Endothelial cell of umbilical vein (primary cell): Measurements from ENCODE around the gene UBQLNL. TPM values are rescaled to one million over a fixed set of nuclear protein-coding genes. Genes with fewer than 3 reads are reported as not detected.

Experiments used
- BruUV-seq: library from RNA; stranded (reverse); fragments of 400-500 nt; replicated peaks from 2 replicates; lab custom pipeline; 2021; lab: Mats Ljungman, UMichigan
- CTCF ChIA-PET: fragments of 300-600, 350-600 bp; sonication (Branson Sonifier 250); formaldehyde crosslinking; loops from one replicate; lab custom pipeline; 2021; ENCODE audit warnings: antibody characterized with exemption, inconsistent platforms; lab: Charles Lee
- POLR2A ChIA-PET: fragments of 300-600, 350-600 bp; sonication (Branson Sonifier 250); formaldehyde crosslinking; loops from one replicate; lab custom pipeline; 2021; ENCODE audit warnings: antibody characterized with exemption, inconsistent platforms; lab: Charles Lee
- DNase-seq: peaks from one replicate; pipeline ENCODE4 v3.0.0-alpha.2; 2011; ENCODE audit warnings: low read depth, low spot score
- FAIRE-seq: peaks from 2 replicates; lab custom pipeline; 2011; peaks lifted over from hg19 to GRCh38; lab: Jason Lieb, UNC
- H2AFZ ChIP-seq: 2 replicates; pipeline ENCODE4 v1.6.0; 2012; ENCODE audit warnings: low read depth, low read length, control low read depth, inconsistent platforms
- H3K27ac ChIP-seq: 2 replicates; pipeline ENCODE4 v1.5.1; 2011; ENCODE audit warnings: low read depth, mild to moderate bottlenecking, control low read depth, low read length, moderate library complexity; ENCODE audit not compliant: insufficient read depth
- H3K27me3 ChIP-seq, 2 experiments: 2 replicates each; pipeline versions ENCODE4 v1.6.0 to v1.6.1; 2011; ENCODE audit warnings: low read length in 2 of 2, mixed read lengths in 1 of 2; ENCODE audit not compliant: control insufficient read depth in 2 of 2, insufficient read depth in 2 of 2
- H3K36me3 ChIP-seq, 2 experiments: 2 replicates in 1 of 2; 3 replicates in 1 of 2; pipeline ENCODE4 v1.5.1; 2011; ENCODE audit warnings: low read length in 2 of 2, mild to moderate bottlenecking in 1 of 2, moderate library complexity in 1 of 2; ENCODE audit not compliant: control insufficient read depth in 2 of 2, insufficient read depth in 2 of 2; ENCODE audit errors: extremely low read depth in 1 of 2
- H3K4me1 ChIP-seq: 3 replicates; pipeline ENCODE4 v1.5.1; 2011; ENCODE audit warnings: mild to moderate bottlenecking, low read length; ENCODE audit not compliant: control insufficient read depth, insufficient read depth; ENCODE audit errors: extremely low read depth
- H3K4me2 ChIP-seq: 2 replicates; pipeline ENCODE4 v1.6.1; 2011; ENCODE audit warnings: low read length, control low read depth, mixed read lengths; ENCODE audit not compliant: insufficient read depth
- H3K4me3 ChIP-seq, 3 experiments: fragments of 200-600 bp in 1 of 3; sonication (generic), shearing (Covaris generic) in 1 of 3; replicated peaks in 1 of 3; 2 replicates each; pipeline ENCODE4 v1.5.1; 2011 to 2016; ENCODE audit warnings: control low read depth in 3 of 3, low read length in 3 of 3, mild to moderate bottlenecking in 2 of 3, inconsistent platforms in 1 of 3, low read depth in 1 of 3, moderate library complexity in 1 of 3; ENCODE audit not compliant: insufficient read depth in 1 of 3
- H3K79me2 ChIP-seq: 2 replicates; pipeline ENCODE4 v1.6.0; 2012; ENCODE audit warnings: low read length, inconsistent platforms; ENCODE audit not compliant: control insufficient read depth, insufficient read depth
- H3K9ac ChIP-seq: replicated peaks from 2 replicates; pipeline ENCODE3; 2011; ENCODE audit warnings: low read length, control low read depth; ENCODE audit not compliant: insufficient read depth; ENCODE audit errors: extremely low read depth
- H3K9me1 ChIP-seq: replicated peaks from 3 replicates; pipeline ENCODE4 v1.6.0; 2011; ENCODE audit warnings: mild to moderate bottlenecking, low read length; ENCODE audit not compliant: control insufficient read depth, insufficient read depth; ENCODE audit errors: extremely low read depth
- H3K9me3 ChIP-seq: replicated peaks from 2 replicates; pipeline ENCODE4 v1.5.1; 2012; ENCODE audit warnings: low read length, inconsistent platforms; ENCODE audit not compliant: control insufficient read depth, insufficient read depth
- H4K20me1 ChIP-seq: replicated peaks from 2 replicates; pipeline ENCODE3; 2011; ENCODE audit warnings: mild to moderate bottlenecking, low read length; ENCODE audit not compliant: control insufficient read depth, insufficient read depth; ENCODE audit errors: extremely low read depth
- CTCF ChIP-seq, 2 donors: IDR thresholded peaks; 1 replicate in 1 of 2; 2 replicates in 1 of 2; pipeline ENCODE4 v1.5.1; 2011; ENCODE audit warnings: low read length in 2 of 2, mild to moderate bottlenecking in 2 of 2, moderate library complexity in 2 of 2, control low read depth in 1 of 2, inconsistent platforms in 1 of 2, low read depth in 1 of 2; ENCODE audit not compliant: insufficient read depth in 1 of 2; ENCODE audit errors: extremely low read depth in 1 of 2
- EZH2 ChIP-seq: IDR thresholded peaks from 2 replicates; pipeline ENCODE4 v1.6.1; 2012; ENCODE audit warnings: borderline replicate concordance, low read depth, mild to moderate bottlenecking, moderate library complexity, low read length, inconsistent platforms; ENCODE audit not compliant: severe bottlenecking
- FOS ChIP-seq: IDR thresholded peaks from 2 replicates; pipeline ENCODE4 v1.6.1; 2011; ENCODE audit warnings: mild to moderate bottlenecking, low read length, moderate library complexity, borderline replicate concordance; ENCODE audit not compliant: insufficient read depth
- GATA2 ChIP-seq: IDR thresholded peaks from 2 replicates; pipeline ENCODE4 v1.7.0; 2011; ENCODE audit warnings: low read depth, mild to moderate bottlenecking, moderate library complexity, mixed read lengths, low read length; ENCODE audit not compliant: insufficient read length, insufficient read depth
- JUN ChIP-seq: IDR thresholded peaks from 2 replicates; pipeline ENCODE4 v1.6.1; 2011; ENCODE audit warnings: borderline replicate concordance, low read depth; ENCODE audit not compliant: insufficient read length, insufficient read depth
- MAX ChIP-seq: IDR thresholded peaks from 2 replicates; pipeline ENCODE4 v1.6.1; 2011; ENCODE audit not compliant: insufficient read depth, insufficient read length
- MYC ChIP-seq: IDR thresholded peaks from one replicate; pipeline ENCODE4 v1.6.1; 2011; ENCODE audit warnings: mild to moderate bottlenecking, low read depth, low read length
- POLR2A ChIP-seq: IDR thresholded peaks from 2 replicates; pipeline ENCODE4 v1.6.1; 2012; ENCODE audit warnings: low read depth, mild to moderate bottlenecking, control low read depth, low read length
- POLR2AphosphoS5 ChIP-seq: IDR thresholded peaks from 2 replicates; pipeline ENCODE4 v1.6.1; 2012; ENCODE audit warnings: low read depth, mild to moderate bottlenecking, control low read depth, low read length, moderate library complexity; ENCODE audit not compliant: insufficient read depth
- dilution Hi-C: fragments of 300-500 bp; cut with MboI; formaldehyde crosslinking; loops from one replicate; pipeline ENCODE4 v1.15.0; 2019; ENCODE audit warnings: low sequenced_read_pairs; ENCODE audit not compliant: extremely low pct_ligation_motif_present
- intact Hi-C: fragments of 100-400 bp; cut with micrococcal nuclease; formaldehyde crosslinking; loops from one replicate; pipeline ENCODE4 v1.10.0; 2022
- polyA plus RNA-seq, 4 experiments: library from polyadenylated mRNA; depleted of rRNA in 3 of 4; stranded (reverse) in 3 of 4; unstranded in 1 of 4; fragments of >200 nt; gene quantifications; 2 replicates each; pipeline versions ENCODE4 v1.2.1 to v1.2.3, GENCODE V29; 2011 to 2012; ENCODE audit warnings: missing spikeins in 1 of 4
- total RNA-seq: library from RNA; stranded (reverse); gene quantifications from 2 replicates; pipeline ENCODE4 v1.2.3, GENCODE V29; 2021

The UBQLNL gene
- total and polyA plus RNA-seq, 2 donors (not counting 3 experiments of a cell fraction or from before 2014, with no cell fraction given), result 0.33 to 0.48 TPM

- DNase-seq, result no peak
- ChIA-PET POLR2A (no interaction called here), CTCF (no interaction called here)
- H3K79me2 ChIP-seq, result no peaks in the 10 kb centered on the region
- no peaks in the 10 kb centered on the region for H3K4me1 ChIP-seq
- H3K9me3 ChIP-seq, result no peaks in the 10 kb centered on the region
- H3K4me3 ChIP-seq, result no peak overlapping the region
- no peak for FAIRE-seq
- intact Hi-C loops, result no loop called here
- H3K27ac ChIP-seq, result no peak overlapping the region
- no peaks in the 10 kb centered on the region for H4K20me1 ChIP-seq
- no peak overlapping the region for H3K4me2 ChIP-seq
- H3K9me1 ChIP-seq, result no peaks in the 10 kb centered on the region
- H3K27me3 ChIP-seq, result peaks cover 0 to 2% of the 10 kb centered on the region in 2 experiments
- dilution Hi-C loops, result no loop called here
- no TSS peak for BruUV-seq
- TF ChIP-seq CTCF (IDR thresholded peaks at IDR 0.05; ENCODE audit: extremely low read depth in 1 of 2, insufficient read depth in 1 of 2, low read depth in 1 of 2, low read length in 2 of 2) (no peak), JUN (no peak), POLR2AphosphoS5 (no peak), GATA2 (no peak), FOS (no peak), POLR2A (no peak)
- no peak overlapping the region for H2AFZ ChIP-seq
- H3K9ac ChIP-seq, result no peak overlapping the region
- H3K36me3 ChIP-seq, result no peaks in the 10 kb centered on the region
These were observed 27.6 kb downstream of the UBQLNL start for GRCh38 chr11:5488798-5489399.

- dilution Hi-C loops (no loop called here), intact Hi-C loops (no loop called here)
- no peak within 1 kb of the TSS for H3K27ac ChIP-seq
- BruUV-seq, result no TSS peak
- no peaks in the 10 kb centered on the region for H3K9me1 ChIP-seq
- no peak within 1 kb of the TSS for H3K4me2 ChIP-seq
- no peaks in the 10 kb centered on the region for H3K4me1 ChIP-seq
- TF ChIP-seq EZH2 (no peak), MAX (no peak), CTCF (IDR thresholded peaks at IDR 0.05; ENCODE audit: extremely low read depth in 1 of 2, insufficient read depth in 1 of 2, low read depth in 1 of 2, low read length in 2 of 2) (no peak), FOS (no peak), MYC (no peak), JUN (no peak), GATA2 (no peak), POLR2A (no peak)
- DNase-seq (no peak), FAIRE-seq (no peak)
- H3K79me2 ChIP-seq, result no peaks in the 10 kb centered on the region
- H2AFZ ChIP-seq, result no peak within 1 kb of the TSS
- peaks cover 0 to 2% of the 10 kb centered on the region in 2 experiments for H3K27me3 ChIP-seq
- H3K36me3 ChIP-seq, result no peaks in the 10 kb centered on the region
- POLR2A ChIA-PET, result no interaction called here
- H3K4me3 ChIP-seq, result no peak within 1 kb of the TSS
- no peaks in the 10 kb centered on the region for H4K20me1 ChIP-seq
- CTCF ChIA-PET, result no interaction called here
- no peak within 1 kb of the TSS for H3K9ac ChIP-seq
- no peaks in the 10 kb centered on the region for H3K9me3 ChIP-seq
These were observed 28.1 kb downstream of the UBQLNL start, which contains the start of gene OR52D1 for GRCh38 chr11:5488385-5488784. Gene OR52D1, plus strand, starts transcription at chr11:5488685. Its CDS starts 22 bp downstream, at chr11:5488707.
